ENCODE results near the gene CELSR1. TPM values are rescaled to one million over a fixed set of nuclear protein-coding genes. Genes with fewer than 3 reads are reported as not detected.

CELSR1 gene
- total and polyA plus RNA-seq, 2 of the 13 experiments (the other 11 are each of a cell fraction or from before 2014, with no cell fraction given), result 0.78 to 1.8 TPM

DNA sequence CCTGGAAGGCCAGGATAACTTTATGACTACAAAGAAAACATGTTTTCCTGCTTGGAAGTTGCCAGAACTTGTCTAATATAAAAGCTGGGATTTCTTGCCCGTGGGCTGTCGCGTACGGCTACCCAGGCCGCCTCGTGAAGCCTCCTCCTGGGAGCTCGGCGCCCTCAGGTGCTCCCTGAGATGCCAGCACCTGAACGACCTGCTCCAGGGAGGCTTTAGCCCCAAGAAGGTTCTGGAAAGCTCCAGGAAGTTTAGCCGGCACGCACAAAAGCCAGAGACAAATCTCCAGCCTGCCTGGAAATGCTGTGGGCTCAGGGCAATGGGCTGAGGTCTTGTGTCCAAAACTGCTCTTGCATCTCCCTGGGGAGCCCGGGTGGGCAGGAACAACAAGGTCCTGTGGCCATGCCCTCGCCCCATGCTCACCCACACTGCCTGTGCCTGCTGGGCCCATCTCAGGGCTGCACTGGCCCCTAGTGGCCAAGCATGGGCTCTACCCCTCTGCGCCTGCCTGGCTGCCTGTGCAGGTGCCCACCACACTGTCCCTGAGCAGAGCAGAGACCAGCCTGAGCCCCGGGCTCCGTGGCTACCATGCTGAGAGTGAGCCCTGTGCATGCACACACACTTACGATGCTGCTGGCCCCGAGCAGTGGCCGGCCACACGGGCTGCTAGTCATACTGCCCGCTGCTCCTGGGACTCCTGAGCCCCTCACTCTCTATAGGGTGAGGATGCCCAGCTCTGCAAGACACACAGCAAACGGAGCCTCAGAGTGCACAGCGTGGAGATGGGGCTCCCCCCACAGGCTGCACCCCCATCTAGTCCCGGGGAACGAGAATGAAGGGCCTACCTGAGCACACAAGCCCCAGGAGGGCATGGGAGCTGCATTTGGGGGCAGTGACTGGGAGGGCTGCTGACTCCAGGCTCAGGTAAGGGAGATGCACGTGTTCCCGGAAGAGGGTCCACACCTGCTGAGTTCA, 4.9 kb upstream of the CELSR1 start (continued):
- TF ChIP-seq ZNF460 (CRISPR knock-in tag; IDR thresholded peaks at IDR 0.05; ENCODE audit: borderline replicate concordance) (no peak), ZFY (CRISPR knock-in tag; IDR thresholded peaks at IDR 0.05) (no peak), ZNF224 (CRISPR knock-in tag; IDR thresholded peaks at IDR 0.05) (peak; percentile 70; the same call in 1 of the 2 replicates), PLRG1 (conservative IDR thresholded peaks at IDR 0.05) (no peak), JUN (CRISPR knock-in tag; IDR thresholded peaks at IDR 0.05) (no peak), ZNF614 (CRISPR knock-in tag; IDR thresholded peaks at IDR 0.05; ENCODE audit: borderline replicate concordance) (no peak), SNAPC2 (CRISPR knock-in tag; IDR thresholded peaks at IDR 0.05) (no peak), NRL (CRISPR knock-in tag; IDR thresholded peaks at IDR 0.05; ENCODE audit: borderline replicate concordance) (peak; percentile 62; the same call in 1 of the 2 replicates), CBX5 (CRISPR knock-in tag; IDR thresholded peaks at IDR 0.05; ENCODE audit: borderline replicate concordance) (no peak), ZNF747 (CRISPR knock-in tag; IDR thresholded peaks at IDR 0.05; ENCODE audit: borderline replicate concordance) (no peak), HCFC1 (IDR thresholded peaks at IDR 0.05; ENCODE audit: low read depth, low read length) (no peak), CBFB (CRISPR knock-in tag; IDR thresholded peaks at IDR 0.05) (0 out of 2 replicates have a peak, but pooled peaks have one; percentile 62), DNMT3B (CRISPR knock-in tag; conservative IDR thresholded peaks at IDR 0.05) (no peak), ZNF550 (CRISPR knock-in tag; IDR thresholded peaks at IDR 0.05; ENCODE audit: borderline replicate concordance) (no peak), NFE2L1 (CRISPR knock-in tag; IDR thresholded peaks at IDR 0.05; ENCODE audit: borderline replicate concordance) (no peak), TARDBP (CRISPR knock-in tag; IDR thresholded peaks at IDR 0.05) (peak; percentile 42; the same call in 1 of the 2 replicates)
- TF ChIP-seq, protein P1, sequence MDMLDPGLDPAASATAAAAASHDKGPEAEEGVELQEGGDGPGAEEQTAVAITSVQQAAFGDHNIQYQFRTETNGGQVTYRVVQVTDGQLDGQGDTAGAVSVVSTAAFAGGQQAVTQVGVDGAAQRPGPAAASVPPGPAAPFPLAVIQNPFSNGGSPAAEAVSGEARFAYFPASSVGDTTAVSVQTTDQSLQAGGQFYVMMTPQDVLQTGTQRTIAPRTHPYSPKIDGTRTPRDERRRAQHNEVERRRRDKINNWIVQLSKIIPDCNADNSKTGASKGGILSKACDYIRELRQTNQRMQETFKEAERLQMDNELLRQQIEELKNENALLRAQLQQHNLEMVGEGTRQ (IDR thresholded peaks at IDR 0.05; ENCODE audit: low read depth, low read length), result no peak
- TF ChIP-seq, protein P1 (CRISPR knock-in tag; IDR thresholded peaks at IDR 0.05; ENCODE audit: borderline replicate concordance), result no peak
- TF ChIP-seq, protein P2, sequence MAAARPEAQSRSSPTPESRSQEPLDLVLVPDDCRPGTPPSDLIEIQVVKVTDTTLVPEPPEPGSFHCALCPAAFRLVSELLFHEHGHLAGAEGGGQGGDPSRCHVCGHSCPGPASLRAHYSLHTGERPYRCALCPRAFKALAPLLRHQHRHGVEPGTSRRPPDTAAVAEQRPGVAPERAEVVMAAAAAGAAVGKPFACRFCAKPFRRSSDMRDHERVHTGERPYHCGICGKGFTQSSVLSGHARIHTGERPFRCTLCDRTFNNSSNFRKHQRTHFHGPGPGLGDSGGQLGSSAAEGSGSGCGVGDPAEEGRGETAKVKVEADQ (CRISPR knock-in tag; IDR thresholded peaks at IDR 0.05; ENCODE audit: borderline replicate concordance), result no peak
- TF ChIP-seq, protein P3, sequence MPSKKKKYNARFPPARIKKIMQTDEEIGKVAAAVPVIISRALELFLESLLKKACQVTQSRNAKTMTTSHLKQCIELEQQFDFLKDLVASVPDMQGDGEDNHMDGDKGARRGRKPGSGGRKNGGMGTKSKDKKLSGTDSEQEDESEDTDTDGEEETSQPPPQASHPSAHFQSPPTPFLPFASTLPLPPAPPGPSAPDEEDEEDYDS (CRISPR knock-in tag; IDR thresholded peaks at IDR 0.05), result no peak
- TF ChIP-seq, protein P4, sequence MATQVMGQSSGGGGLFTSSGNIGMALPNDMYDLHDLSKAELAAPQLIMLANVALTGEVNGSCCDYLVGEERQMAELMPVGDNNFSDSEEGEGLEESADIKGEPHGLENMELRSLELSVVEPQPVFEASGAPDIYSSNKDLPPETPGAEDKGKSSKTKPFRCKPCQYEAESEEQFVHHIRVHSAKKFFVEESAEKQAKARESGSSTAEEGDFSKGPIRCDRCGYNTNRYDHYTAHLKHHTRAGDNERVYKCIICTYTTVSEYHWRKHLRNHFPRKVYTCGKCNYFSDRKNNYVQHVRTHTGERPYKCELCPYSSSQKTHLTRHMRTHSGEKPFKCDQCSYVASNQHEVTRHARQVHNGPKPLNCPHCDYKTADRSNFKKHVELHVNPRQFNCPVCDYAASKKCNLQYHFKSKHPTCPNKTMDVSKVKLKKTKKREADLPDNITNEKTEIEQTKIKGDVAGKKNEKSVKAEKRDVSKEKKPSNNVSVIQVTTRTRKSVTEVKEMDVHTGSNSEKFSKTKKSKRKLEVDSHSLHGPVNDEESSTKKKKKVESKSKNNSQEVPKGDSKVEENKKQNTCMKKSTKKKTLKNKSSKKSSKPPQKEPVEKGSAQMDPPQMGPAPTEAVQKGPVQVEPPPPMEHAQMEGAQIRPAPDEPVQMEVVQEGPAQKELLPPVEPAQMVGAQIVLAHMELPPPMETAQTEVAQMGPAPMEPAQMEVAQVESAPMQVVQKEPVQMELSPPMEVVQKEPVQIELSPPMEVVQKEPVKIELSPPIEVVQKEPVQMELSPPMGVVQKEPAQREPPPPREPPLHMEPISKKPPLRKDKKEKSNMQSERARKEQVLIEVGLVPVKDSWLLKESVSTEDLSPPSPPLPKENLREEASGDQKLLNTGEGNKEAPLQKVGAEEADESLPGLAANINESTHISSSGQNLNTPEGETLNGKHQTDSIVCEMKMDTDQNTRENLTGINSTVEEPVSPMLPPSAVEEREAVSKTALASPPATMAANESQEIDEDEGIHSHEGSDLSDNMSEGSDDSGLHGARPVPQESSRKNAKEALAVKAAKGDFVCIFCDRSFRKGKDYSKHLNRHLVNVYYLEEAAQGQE (IDR thresholded peaks at IDR 0.05; ENCODE audit: borderline replicate concordance in 1 of 2, low read depth in 1 of 2, low read length in 2 of 2), result no peak
